Chondrocyte (in vitro differentiated cells): ENCODE measurements around the gene SSU72. TPM values are rescaled to one million over a fixed set of nuclear protein-coding genes. Genes with fewer than 3 reads are reported as not detected.
A peak's percentile ranks its signal among the peaks of the same experiment; 100 is the strongest.
"Not testable (repeated sequence)": the region's sequence is repeated elsewhere in the genome, so short reads cannot be mapped to it uniquely, and the experiment has no call there.

Experiments used
- DNase-seq: peaks from one replicate; pipeline ENCODE4 v3.0.0; 2021; ENCODE audit warnings: mixed read lengths, low spot score
- H3K27ac Mint-ChIP-seq: one replicate; pipeline ENCODE4 v1.8.0; 2021; ENCODE audit warnings: mild to moderate bottlenecking, moderate library complexity, mixed read lengths; ENCODE audit not compliant: unreplicated experiment
- H3K27me3 Mint-ChIP-seq: 2 replicates; pipeline ENCODE4 v1.8.0; 2021; ENCODE audit warnings: low read depth, mixed read lengths
- H3K36me3 Mint-ChIP-seq: 2 replicates; pipeline ENCODE4 v1.8.0; 2021; ENCODE audit warnings: low read depth, mixed read lengths
- H3K4me1 Mint-ChIP-seq: 2 replicates; pipeline ENCODE4 v1.8.0; 2021; ENCODE audit warnings: low read depth, mild to moderate bottlenecking, mixed read lengths
- H3K4me3 Mint-ChIP-seq: one replicate; pipeline ENCODE4 v1.8.0; 2021; ENCODE audit warnings: mild to moderate bottlenecking, moderate library complexity, mixed read lengths; ENCODE audit not compliant: unreplicated experiment
- H3K9me3 Mint-ChIP-seq: 2 replicates; pipeline ENCODE4 v1.8.0; 2021; ENCODE audit warnings: low read depth, mixed read lengths
- total RNA-seq: library from RNA; stranded (reverse); gene quantifications from 3 replicates; pipeline ENCODE4 v1.2.1, GENCODE V29; 2021
- TF ChIP-seq, protein P1 (sequence below): fragments of 200-600 bp; sonication (generic); IDR thresholded peaks from 2 replicates; pipeline ENCODE4 v1.5.0; 2021; ENCODE audit warnings: antibody characterized with exemption, mild to moderate bottlenecking, moderate library complexity

Gene SSU72
- total RNA-seq, 1 donor from 2014 or later = 99.7 TPM

- DNase-seq = no peak
- Mint-ChIP-seq H3K27ac (no peak overlapping the region), H3K4me1 (peaks cover 7% of the 10 kb centered on the region)
These were observed 15.6 kb downstream of the SSU72 start for GRCh38 chr1:1559066-1559465.

GRCh38 chr1:1558591-1558990 lies 16.1 kb downstream of the SSU72 start:
- DNase-seq = no peak
- no peak overlapping the region for H3K4me3 Mint-ChIP-seq
- H3K4me1 Mint-ChIP-seq = peaks cover 11% of the 10 kb centered on the region
- H3K27ac Mint-ChIP-seq = no peak overlapping the region
- TF ChIP-seq, protein P1, sequence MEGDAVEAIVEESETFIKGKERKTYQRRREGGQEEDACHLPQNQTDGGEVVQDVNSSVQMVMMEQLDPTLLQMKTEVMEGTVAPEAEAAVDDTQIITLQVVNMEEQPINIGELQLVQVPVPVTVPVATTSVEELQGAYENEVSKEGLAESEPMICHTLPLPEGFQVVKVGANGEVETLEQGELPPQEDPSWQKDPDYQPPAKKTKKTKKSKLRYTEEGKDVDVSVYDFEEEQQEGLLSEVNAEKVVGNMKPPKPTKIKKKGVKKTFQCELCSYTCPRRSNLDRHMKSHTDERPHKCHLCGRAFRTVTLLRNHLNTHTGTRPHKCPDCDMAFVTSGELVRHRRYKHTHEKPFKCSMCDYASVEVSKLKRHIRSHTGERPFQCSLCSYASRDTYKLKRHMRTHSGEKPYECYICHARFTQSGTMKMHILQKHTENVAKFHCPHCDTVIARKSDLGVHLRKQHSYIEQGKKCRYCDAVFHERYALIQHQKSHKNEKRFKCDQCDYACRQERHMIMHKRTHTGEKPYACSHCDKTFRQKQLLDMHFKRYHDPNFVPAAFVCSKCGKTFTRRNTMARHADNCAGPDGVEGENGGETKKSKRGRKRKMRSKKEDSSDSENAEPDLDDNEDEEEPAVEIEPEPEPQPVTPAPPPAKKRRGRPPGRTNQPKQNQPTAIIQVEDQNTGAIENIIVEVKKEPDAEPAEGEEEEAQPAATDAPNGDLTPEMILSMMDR = no peak
- no peaks in the 10 kb centered on the region for H3K9me3 Mint-ChIP-seq
- no peaks in the 10 kb centered on the region for H3K27me3 Mint-ChIP-seq
- peaks cover 9% of the 10 kb centered on the region for H3K36me3 Mint-ChIP-seq

More at GRCh38 chr1:1559066-1559465, 15.6 kb downstream of the SSU72 start:
- Mint-ChIP-seq H3K27me3 (no peaks in the 10 kb centered on the region), H3K36me3 (peaks cover 12% of the 10 kb centered on the region), H3K9me3 (no peaks in the 10 kb centered on the region), H3K4me3 (no peak overlapping the region)
- TF ChIP-seq, protein P1 = no peak

DNA sequence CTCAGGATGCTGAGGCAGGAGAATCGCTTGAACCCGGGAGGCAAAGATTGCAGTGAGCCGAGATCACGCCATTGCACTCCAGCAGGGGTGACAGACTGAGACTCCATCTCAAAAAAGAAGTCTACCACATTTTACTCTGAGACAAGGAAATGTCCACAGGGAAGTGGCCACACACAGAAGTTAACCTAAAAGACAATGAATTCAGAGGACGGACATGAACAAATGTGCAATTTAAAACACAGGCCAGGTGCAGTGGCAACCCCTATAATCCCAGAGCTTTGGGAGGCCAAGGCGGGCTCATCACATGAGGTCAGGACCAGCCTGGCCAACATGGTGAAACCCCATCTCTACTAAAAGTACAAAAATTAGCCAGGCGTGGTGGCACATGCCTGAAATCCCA lies 17.0 kb downstream of the SSU72 start:
- not testable (repeated sequence) for H3K9me3 Mint-ChIP-seq, H3K27me3 Mint-ChIP-seq, H3K36me3 Mint-ChIP-seq, H3K4me3 Mint-ChIP-seq, DNase-seq, H3K27ac Mint-ChIP-seq
- peaks cover 11% of the 10 kb centered on the region for H3K4me1 Mint-ChIP-seq

- not testable (repeated sequence) for H3K9me3 Mint-ChIP-seq, H3K27me3 Mint-ChIP-seq, DNase-seq, H3K4me3 Mint-ChIP-seq, H3K36me3 Mint-ChIP-seq, H3K27ac Mint-ChIP-seq
- H3K4me1 Mint-ChIP-seq = peaks cover 12% of the 10 kb centered on the region
These were observed 17.7 kb downstream of the SSU72 start for GRCh38 chr1:1556961-1557360.

DNA sequence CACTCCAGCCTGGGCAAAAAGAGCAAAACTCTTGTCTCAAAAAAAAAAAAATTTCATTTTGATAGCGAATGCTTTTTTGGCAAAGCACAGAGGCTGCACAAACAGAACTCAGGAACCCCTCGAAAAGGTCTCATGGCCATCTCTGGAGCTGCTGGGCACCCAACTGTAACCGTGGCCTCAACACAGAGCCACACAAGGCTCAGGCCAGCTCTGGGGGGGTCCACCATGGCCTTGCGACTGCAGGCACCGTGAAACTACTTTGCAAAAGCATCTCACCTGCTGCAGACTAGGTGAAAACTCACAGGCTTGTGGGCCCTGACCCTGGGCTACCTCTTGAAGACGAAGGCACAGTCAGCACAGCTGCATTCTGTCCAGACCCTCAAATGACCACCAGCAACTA lies 18.2 kb downstream of the SSU72 start:
- no peak overlapping the region for H3K4me3 Mint-ChIP-seq
- no peak overlapping the region for H3K27ac Mint-ChIP-seq
- DNase-seq = no peak
- TF ChIP-seq, protein P1 = no peak
- no peaks in the 10 kb centered on the region for H3K27me3 Mint-ChIP-seq
- H3K9me3 Mint-ChIP-seq = no peaks in the 10 kb centered on the region
- peaks cover 2% of the 10 kb centered on the region for H3K36me3 Mint-ChIP-seq
- H3K4me1 Mint-ChIP-seq = peaks cover 16% of the 10 kb centered on the region

GRCh38 chr1:1554926-1555915 lies 19.4 kb downstream of the SSU72 start:
- Mint-ChIP-seq H3K4me1 (peaks cover 26% of the 10 kb centered on the region), H3K9me3 (no peaks in the 10 kb centered on the region), H3K27ac (peak overlapping the region; percentile 57), H3K36me3 (peaks cover 2% of the 10 kb centered on the region), H3K4me3 (no peak overlapping the region), H3K27me3 (no peaks in the 10 kb centered on the region)
- TF ChIP-seq, protein P1 = no peak
- no peak for DNase-seq
